Measurements from ENCODE around the gene POC1B.

POC1B gene

DNA sequence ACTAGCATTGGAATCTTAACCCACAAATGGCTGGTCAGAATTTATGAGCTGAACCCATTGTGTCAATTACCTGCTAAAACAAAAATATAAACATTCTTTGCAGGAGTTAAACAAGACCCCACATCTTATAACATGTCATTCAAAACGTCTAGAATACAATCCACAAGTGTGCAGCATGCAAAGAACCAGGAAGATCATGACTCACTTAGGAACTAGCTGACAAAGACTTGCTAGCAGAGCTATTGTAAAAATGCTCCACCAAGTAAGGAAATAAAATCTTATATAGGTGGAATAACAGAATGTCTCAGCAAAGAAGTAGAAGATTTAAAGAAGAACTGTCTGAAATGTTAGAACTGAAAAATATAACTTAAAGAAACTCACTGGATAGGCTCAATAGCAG lies 26.5 kb upstream of the POC1B start:
- FAIRE-seq (no peak), DNase-seq (ENCODE audit: insufficient read length) (no peak)
- TF ChIP-seq POLR2A (IDR thresholded peaks at IDR 0.05; ENCODE audit: low read depth, low read length) (no peak), TAF1 (IDR thresholded peaks at IDR 0.05; ENCODE audit: borderline replicate concordance, low read depth, low read length) (no peak), POLR2AphosphoS5 (IDR thresholded peaks at IDR 0.05; ENCODE audit: low read depth, low read length) (no peak)

DNA sequence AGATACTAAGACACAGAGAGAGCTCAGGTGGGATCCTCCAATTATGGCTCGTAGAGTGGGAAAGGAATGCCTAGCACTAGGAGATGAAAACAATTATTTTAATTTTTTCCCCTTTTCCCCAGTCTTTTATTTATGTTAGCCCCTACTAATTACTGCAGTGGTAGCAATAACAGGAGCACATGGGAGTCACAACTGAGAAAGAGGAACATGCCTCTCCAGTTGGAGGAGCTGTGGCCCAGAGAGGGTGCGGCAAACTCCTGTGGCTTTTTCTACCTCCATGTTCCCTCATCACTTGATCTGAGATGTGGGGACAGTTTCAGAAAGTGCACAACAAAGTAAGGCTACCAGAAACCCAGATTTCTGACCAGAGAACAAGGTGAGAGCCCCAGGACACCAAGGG lies 25.9 kb upstream of the POC1B start:
- DNase-seq (ENCODE audit: insufficient read length) (no peak), FAIRE-seq (no peak)
- TF ChIP-seq POLR2A (IDR thresholded peaks at IDR 0.05; ENCODE audit: low read depth, low read length) (no peak), POLR2AphosphoS5 (IDR thresholded peaks at IDR 0.05; ENCODE audit: low read depth, low read length) (no peak), TAF1 (IDR thresholded peaks at IDR 0.05; ENCODE audit: borderline replicate concordance, low read depth, low read length) (no peak)

DNA sequence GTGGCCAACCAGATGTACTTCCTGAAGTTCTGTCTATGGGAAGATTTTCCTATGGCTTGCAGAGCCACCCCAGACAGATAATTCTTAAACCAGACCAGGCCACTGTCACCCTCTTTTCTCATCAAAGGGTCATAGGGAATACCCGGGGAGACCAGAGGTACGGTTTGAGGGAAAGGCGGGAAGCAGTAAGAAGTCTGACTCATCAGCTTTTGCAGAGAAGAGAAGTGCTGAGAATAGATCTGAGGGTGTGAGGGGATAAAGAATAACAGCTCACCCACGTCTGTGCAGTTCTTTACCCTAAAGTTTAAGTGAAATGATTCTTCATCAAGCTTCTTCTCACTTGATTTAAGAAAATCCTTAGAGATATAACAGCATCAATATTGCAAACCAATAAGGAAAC lies 21.3 kb upstream of the POC1B start:
- TF ChIP-seq POLR2AphosphoS5 (IDR thresholded peaks at IDR 0.05; ENCODE audit: low read depth, low read length), result no peak
- TF ChIP-seq POLR2A (IDR thresholded peaks at IDR 0.05; ENCODE audit: low read depth, low read length), result no peak
- no peak for TF ChIP-seq TAF1 (IDR thresholded peaks at IDR 0.05; ENCODE audit: borderline replicate concordance, low read depth, low read length)
- FAIRE-seq (no peak), DNase-seq (ENCODE audit: insufficient read length) (no peak)

DNA sequence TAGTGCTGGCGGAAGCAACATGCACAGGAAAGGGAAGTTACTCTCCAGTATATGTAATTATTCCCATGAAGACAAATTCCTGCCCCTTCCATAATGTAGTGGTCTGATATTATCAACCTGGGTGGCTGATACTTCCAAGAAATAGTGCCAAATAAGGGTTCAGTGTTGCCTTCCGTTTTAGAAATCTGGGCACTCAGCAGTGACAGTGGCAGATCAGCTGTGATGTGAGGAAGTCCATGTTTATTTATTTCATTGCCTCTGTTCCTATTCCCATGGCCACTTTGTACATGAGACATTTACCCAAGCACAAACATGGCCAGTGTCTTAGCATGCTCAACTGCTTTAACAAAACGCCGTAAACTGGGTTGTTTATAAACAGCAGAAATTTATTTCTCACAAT lies 20.3 kb upstream of the POC1B start:
- FAIRE-seq, result no peak
- DNase-seq (ENCODE audit: insufficient read length), result no peak

DNA sequence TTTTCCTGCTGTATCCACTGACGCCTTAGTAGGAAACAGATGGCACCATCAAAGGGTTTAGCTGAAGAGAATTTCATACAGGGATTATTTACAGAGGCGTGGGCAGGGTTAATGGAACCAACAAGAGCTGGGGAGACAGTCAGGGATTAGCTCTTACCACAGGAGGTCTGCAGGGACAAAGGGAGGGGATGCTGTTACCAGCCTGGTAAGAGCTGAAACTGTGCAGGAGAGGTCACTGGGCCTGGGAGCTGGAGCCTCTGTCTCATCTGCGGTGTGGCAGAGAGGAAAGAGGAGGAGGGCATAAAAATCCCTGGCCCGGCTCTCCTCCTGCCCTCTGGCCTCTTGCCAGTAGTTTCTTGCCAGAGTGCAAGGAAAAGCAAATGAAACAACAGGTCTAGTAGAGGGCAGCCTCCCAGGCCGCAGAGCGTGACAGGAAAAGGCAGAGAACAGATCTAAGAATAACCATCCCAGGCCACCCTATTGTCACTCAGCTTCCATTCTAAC lies 18.9 kb upstream of the POC1B start:
- DNase-seq (ENCODE audit: insufficient read length) (no peak), FAIRE-seq (no peak)
- TF ChIP-seq POLR2A (IDR thresholded peaks at IDR 0.05; ENCODE audit: low read depth, low read length), result no peak
- no peak for TF ChIP-seq POLR2AphosphoS5 (IDR thresholded peaks at IDR 0.05; ENCODE audit: low read depth, low read length)
- TF ChIP-seq TAF1 (IDR thresholded peaks at IDR 0.05; ENCODE audit: borderline replicate concordance, low read depth, low read length), result no peak

More for the DNA sequence above, 20.3 kb upstream of the POC1B start:
- TF ChIP-seq POLR2A (IDR thresholded peaks at IDR 0.05; ENCODE audit: low read depth, low read length) (no peak), TAF1 (IDR thresholded peaks at IDR 0.05; ENCODE audit: borderline replicate concordance, low read depth, low read length) (no peak), POLR2AphosphoS5 (IDR thresholded peaks at IDR 0.05; ENCODE audit: low read depth, low read length) (no peak)

DNA sequence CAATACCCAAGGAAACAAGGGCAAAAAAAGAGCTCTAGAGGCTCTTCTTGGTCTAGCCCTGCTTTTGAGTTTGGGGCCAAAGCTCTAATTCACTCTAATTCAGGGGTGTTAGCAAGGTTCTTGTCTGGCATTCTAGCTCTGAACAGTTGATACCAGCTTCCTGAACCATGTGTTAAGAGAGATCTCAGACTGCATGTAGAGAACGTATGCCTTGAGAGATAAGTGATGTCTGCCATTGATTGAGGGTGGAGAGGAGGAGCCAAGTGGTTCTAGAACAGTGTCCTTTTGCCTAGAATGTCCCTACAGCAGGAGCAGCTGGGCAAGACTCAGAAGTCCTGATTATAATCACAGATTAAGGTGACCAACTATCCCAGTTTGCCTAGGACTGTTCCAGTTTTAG lies 18.2 kb upstream of the POC1B start:
- DNase-seq (ENCODE audit: insufficient read length) (no peak), FAIRE-seq (no peak)
- TF ChIP-seq POLR2A (IDR thresholded peaks at IDR 0.05; ENCODE audit: low read depth, low read length) (no peak), POLR2AphosphoS5 (IDR thresholded peaks at IDR 0.05; ENCODE audit: low read depth, low read length) (no peak), TAF1 (IDR thresholded peaks at IDR 0.05; ENCODE audit: borderline replicate concordance, low read depth, low read length) (no peak)

DNA sequence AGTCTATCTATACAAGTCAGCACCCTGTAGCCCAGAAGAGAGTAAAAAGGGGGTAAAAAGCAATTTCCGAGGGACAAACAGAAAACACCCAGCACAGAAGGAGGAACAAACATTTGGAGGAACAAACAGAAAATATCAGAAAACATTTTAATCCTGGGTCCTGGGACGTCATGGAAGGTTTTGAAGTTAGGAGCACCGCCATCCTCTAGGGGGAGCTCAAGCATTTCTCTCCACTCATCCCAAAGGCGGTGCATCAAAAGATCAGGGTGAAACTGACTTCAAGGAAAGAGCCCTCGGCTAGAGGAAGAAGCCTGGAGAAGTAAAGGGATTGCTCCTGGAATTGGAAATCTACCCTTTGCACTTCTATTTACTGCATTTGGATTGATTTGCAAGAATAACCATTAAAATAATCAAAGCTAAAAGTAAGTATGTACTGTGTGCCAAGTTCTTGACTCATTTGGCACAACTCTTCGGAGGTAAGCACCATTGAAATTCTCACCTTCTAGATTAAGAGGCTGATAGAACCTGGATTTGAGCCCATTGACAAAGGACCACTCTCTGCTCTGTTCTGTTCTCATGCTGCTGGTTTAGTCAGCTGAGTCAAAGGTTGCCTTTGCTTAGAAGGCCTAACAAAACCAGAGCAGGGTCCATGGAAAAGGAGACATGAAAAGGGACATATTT lies 17.2 kb upstream of the POC1B start:
- DNase-seq (ENCODE audit: insufficient read length) (peak; percentile 18), FAIRE-seq (no peak)
- no peak for TF ChIP-seq POLR2AphosphoS5 (IDR thresholded peaks at IDR 0.05; ENCODE audit: low read depth, low read length)
- no peak for TF ChIP-seq TAF1 (IDR thresholded peaks at IDR 0.05; ENCODE audit: borderline replicate concordance, low read depth, low read length)
- TF ChIP-seq POLR2A (IDR thresholded peaks at IDR 0.05; ENCODE audit: low read depth, low read length), result no peak

DNA sequence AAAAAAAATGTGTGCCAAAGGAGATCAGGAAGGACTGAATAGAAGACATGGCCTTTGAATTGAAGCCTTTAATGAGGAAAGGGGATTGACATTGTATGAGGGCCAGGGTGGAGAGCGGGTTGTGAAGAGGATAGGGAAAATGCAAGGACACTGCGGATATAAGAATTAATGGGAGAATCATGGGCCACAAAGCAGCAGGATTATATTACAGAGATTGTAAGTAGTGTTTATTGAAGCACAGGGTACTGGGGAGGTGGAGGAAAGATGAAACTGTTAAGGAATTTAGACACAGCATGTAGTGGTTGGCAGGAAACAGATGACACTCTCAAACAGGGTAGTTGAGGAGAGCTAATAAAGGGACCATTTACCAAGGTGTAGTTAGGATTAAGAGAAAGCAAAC lies 16.4 kb upstream of the POC1B start:
- TF ChIP-seq POLR2A (IDR thresholded peaks at IDR 0.05; ENCODE audit: low read depth, low read length) (no peak), POLR2AphosphoS5 (IDR thresholded peaks at IDR 0.05; ENCODE audit: low read depth, low read length) (no peak), TAF1 (IDR thresholded peaks at IDR 0.05; ENCODE audit: borderline replicate concordance, low read depth, low read length) (no peak)
- FAIRE-seq (no peak), DNase-seq (ENCODE audit: insufficient read length) (no peak)

DNA sequence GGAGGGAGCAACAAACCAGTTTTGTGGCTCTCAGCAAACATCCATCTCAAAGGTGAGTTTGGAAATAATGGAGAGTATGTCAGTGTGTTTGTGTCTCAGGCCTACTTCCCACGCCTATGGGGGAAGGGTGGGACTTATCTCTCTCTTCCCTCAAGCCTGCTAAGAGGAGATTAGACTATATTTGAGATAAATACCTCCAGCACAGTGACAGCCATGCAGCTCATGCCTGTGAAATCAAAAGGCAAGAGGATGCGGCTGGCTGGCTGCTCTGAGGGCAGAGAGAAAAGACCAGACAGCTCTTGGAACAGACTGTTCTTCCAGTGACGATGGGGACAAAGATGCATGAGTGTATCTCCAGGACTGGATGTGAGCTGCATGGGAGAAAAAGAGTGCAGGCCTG lies 14.7 kb upstream of the POC1B start:
- FAIRE-seq, result no peak
- TF ChIP-seq POLR2AphosphoS5 (IDR thresholded peaks at IDR 0.05; ENCODE audit: low read depth, low read length) (no peak), POLR2A (IDR thresholded peaks at IDR 0.05; ENCODE audit: low read depth, low read length) (no peak), TAF1 (IDR thresholded peaks at IDR 0.05; ENCODE audit: borderline replicate concordance, low read depth, low read length) (no peak)
- DNase-seq (ENCODE audit: insufficient read length), result no peak

DNA sequence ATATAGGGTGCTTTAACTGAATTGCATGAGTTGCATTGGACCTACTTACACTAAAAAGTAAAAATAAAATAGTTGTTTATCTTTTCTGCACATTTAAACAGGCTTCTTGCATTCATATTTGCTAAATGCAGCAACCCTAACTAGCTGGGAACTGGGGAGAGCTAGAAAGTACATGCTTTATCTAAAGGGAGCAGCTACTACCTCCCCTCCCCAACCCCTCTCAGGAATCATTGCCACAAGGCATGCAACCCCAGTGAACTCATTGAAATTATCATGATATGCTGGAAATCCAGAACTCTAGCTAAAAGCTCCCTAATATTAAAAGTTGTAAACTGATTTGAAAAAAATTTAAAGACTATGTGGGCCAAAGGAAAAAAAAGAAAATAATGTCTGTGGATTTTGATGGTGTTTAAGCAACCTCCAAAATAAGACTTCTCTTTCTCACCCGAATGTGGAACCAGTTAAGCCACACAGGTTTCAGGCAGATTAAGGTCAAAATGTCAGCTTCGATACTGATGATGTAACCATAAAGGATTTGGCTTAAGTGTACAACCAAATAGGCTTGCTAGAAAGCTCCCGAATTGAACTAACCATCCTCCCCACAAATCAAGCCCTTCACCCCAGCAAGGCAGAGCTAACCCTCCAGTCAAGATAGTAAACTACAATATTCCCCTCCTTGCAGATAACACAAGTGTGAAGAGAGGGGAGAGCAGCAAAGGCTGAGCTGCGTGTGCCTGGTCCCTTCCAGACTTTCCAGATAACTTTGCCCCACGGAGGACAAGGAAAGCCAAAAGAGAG lies 13.8 kb upstream of the POC1B start:
- FAIRE-seq (no peak), DNase-seq (ENCODE audit: insufficient read length) (no peak)
- TF ChIP-seq POLR2AphosphoS5 (IDR thresholded peaks at IDR 0.05; ENCODE audit: low read depth, low read length) (no peak), POLR2A (IDR thresholded peaks at IDR 0.05; ENCODE audit: low read depth, low read length) (no peak), TAF1 (IDR thresholded peaks at IDR 0.05; ENCODE audit: borderline replicate concordance, low read depth, low read length) (no peak)

DNA sequence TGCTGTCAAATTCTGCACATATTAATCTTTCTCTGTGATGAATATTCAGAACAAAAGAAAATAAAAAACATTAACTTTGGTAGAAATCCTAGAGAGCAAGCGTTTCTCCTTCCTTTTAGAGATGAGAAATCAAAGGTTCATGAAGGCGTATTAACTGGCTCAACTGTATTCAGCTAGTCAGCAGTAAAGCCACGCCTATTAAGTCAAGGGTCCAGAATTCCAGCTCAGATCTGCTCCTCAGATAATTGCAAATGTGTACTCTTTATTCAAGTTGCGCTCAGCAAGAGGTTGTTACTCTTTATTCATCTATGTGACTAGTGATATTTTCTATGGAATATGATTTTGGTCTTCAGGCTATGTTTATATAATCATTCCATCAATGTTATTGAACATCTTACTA lies 13.1 kb upstream of the POC1B start:
- TF ChIP-seq POLR2AphosphoS5 (IDR thresholded peaks at IDR 0.05; ENCODE audit: low read depth, low read length) (no peak), TAF1 (IDR thresholded peaks at IDR 0.05; ENCODE audit: borderline replicate concordance, low read depth, low read length) (no peak), POLR2A (IDR thresholded peaks at IDR 0.05; ENCODE audit: low read depth, low read length) (no peak)
- DNase-seq (ENCODE audit: insufficient read length) (no peak), FAIRE-seq (no peak)

DNA sequence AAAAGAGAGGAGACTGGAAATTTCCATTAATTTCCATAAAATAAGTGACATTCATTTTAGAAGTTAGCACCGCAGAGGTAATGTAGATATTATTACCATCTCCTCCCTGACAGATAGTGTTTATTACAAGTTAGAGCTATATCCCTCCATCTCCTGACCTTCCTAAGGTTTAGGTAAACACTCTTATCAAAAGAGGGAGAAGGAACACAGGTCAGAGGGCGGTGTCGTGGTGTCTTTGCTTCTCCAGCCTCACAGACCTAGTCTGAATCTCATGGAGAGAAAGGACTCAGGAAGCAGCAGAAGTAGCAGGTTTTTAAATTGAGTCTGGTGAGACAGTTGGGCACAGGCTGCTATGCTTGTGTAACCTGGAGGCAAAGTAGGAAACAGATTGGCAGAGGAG lies 11.5 kb upstream of the POC1B start:
- no peak for FAIRE-seq
- TF ChIP-seq TAF1 (IDR thresholded peaks at IDR 0.05; ENCODE audit: borderline replicate concordance, low read depth, low read length), result no peak
- no peak for DNase-seq (ENCODE audit: insufficient read length)

Measured in GM12892 (cell line).